ENCODE data around the gene SLC9A6. TPM values are rescaled to one million over a fixed set of nuclear protein-coding genes. Genes with fewer than 3 reads are reported as not detected.

The SLC9A6 gene
- total and polyA plus RNA-seq, 10 of the 15 experiments (the other 5 are each of a cell fraction or from before 2014, with no cell fraction given) = 4.5 to 14.6 (median 10.7) TPM

DNA sequence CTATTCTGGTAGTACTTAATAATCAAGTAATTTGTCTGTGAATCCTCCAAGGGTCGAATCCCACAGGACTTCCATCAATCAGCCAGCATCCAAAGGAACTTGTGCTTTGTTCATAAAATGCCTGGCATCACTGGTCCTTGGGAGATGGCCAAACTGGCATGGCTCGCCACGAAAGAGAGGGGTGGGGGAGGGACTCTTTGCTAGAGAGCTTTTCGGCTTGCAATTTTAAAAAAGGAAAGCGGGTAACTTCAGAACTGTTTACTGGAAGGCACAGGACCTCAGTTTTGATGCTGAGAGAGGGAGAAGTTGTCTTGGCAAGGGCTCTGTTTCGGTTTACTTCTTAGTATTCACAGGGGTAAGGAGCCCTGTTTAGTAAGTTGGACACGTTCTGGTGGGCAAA, 82.7 kb downstream of the SLC9A6 start (continued):
- TF ChIP-seq, protein P1, sequence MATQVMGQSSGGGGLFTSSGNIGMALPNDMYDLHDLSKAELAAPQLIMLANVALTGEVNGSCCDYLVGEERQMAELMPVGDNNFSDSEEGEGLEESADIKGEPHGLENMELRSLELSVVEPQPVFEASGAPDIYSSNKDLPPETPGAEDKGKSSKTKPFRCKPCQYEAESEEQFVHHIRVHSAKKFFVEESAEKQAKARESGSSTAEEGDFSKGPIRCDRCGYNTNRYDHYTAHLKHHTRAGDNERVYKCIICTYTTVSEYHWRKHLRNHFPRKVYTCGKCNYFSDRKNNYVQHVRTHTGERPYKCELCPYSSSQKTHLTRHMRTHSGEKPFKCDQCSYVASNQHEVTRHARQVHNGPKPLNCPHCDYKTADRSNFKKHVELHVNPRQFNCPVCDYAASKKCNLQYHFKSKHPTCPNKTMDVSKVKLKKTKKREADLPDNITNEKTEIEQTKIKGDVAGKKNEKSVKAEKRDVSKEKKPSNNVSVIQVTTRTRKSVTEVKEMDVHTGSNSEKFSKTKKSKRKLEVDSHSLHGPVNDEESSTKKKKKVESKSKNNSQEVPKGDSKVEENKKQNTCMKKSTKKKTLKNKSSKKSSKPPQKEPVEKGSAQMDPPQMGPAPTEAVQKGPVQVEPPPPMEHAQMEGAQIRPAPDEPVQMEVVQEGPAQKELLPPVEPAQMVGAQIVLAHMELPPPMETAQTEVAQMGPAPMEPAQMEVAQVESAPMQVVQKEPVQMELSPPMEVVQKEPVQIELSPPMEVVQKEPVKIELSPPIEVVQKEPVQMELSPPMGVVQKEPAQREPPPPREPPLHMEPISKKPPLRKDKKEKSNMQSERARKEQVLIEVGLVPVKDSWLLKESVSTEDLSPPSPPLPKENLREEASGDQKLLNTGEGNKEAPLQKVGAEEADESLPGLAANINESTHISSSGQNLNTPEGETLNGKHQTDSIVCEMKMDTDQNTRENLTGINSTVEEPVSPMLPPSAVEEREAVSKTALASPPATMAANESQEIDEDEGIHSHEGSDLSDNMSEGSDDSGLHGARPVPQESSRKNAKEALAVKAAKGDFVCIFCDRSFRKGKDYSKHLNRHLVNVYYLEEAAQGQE (IDR thresholded peaks at IDR 0.05; ENCODE audit: low read depth, low read length) = no peak
- TF ChIP-seq HDAC6 (IDR thresholded peaks at IDR 0.05; ENCODE audit: unreplicated experiment) (no peak), MEF2B (IDR thresholded peaks at IDR 0.05; ENCODE audit: partially characterized antibody, poor library complexity, severe bottlenecking) (no peak), EED (IDR thresholded peaks at IDR 0.05; ENCODE audit: low read depth) (no peak), ZNF274 (IDR thresholded peaks at IDR 0.05; ENCODE audit: insufficient read depth, insufficient read length) (no peak), WRNIP1 (IDR thresholded peaks at IDR 0.05; ENCODE audit: borderline replicate concordance, low read depth, low read length) (no peak)

DNA sequence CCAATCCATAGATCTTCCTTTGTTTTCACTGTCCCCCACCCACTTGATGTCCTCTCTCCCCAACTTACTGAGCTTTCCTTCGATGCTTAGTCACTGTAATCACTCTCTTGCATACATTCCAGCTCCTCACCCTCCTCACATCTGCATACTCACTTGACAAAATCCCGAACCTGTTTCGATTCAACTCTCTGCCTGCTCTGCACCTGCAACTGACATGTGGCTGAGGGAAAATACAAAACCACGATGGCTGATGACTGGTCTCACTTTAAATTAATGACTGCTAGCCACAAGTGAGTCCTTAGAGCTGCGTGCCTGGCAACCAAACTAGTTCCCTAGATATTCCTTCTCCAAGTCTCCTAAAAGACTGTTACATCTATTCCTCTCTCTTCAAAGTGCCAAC, 91.7 kb downstream of the SLC9A6 start:
- TF ChIP-seq NR2C1 (IDR thresholded peaks at IDR 0.05) = no peak
- no peak for TF ChIP-seq SPI1 (IDR thresholded peaks at IDR 0.05; ENCODE audit: borderline replicate concordance, insufficient read depth, low read depth, low read length)
- TF ChIP-seq RBBP5 (conservative IDR thresholded peaks at IDR 0.05) = no peak
- TF ChIP-seq STAT3 (IDR thresholded peaks at IDR 0.05; ENCODE audit: low read depth, low read length) = no peak
- no peak for TF ChIP-seq ZNF217 (IDR thresholded peaks at IDR 0.05)
- no peak for TF ChIP-seq MTA2 (IDR thresholded peaks at IDR 0.05; ENCODE audit: low read depth)
- no peak for TF ChIP-seq ETV6 (conservative IDR thresholded peaks at IDR 0.05 in 1 of 2, IDR thresholded peaks at IDR 0.05 in 1 of 2; ENCODE audit: borderline replicate concordance in 1 of 2, low read depth in 1 of 2)
- TF ChIP-seq JUND (IDR thresholded peaks at IDR 0.05; ENCODE audit: low read depth, low read length) = no peak
- in situ Hi-C loops (cut with MboI) = no loop called here

More for the DNA sequence above, 91.7 kb downstream of the SLC9A6 start:
- DNase-seq (ENCODE audit: low read depth, low spot score) = no peak
- ATAC-seq = no peak
- intact Hi-C loops (cut with micrococcal nuclease; ENCODE audit: unreplicated experiment) = no loop called here
- ChIA-PET SMC1A (ENCODE audit: uncharacterized antibody, unreplicated experiment) (interaction anchor here (1.3 kb wide), 1 partner anchor 48 kb away, joined by 3 read pairs; no protein-coding TSS in a partner anchor), CTCF (no interaction called here), RAD21 (ENCODE audit: unreplicated experiment) (no interaction called here), POLR2A (no interaction called here)
- no peaks in the 10 kb centered on the region for H3K36me3 ChIP-seq (ENCODE audit: control insufficient read depth in 2 of 2, insufficient read depth in 2 of 2, low read length in 1 of 2)
- no peak overlapping the region for H3K4me2 ChIP-seq (ENCODE audit: control insufficient read depth, insufficient read depth)
- H2AFZ ChIP-seq (ENCODE audit: control insufficient read depth, low read depth, low read length) = no peak overlapping the region
- H3K27ac ChIP-seq (ENCODE audit: control insufficient read depth, insufficient read depth) = no peak overlapping the region
- FAIRE-seq = no peak
- 3% methylated on average over 5 of the region's 5 CpGs for WGBS (ENCODE audit: insufficient coverage, insufficient replicate concordance, low lambda C conversion rate, missing lambda C conversion rate)
- no peak overlapping the region for H3K4me3 ChIP-seq
- H3K79me2 ChIP-seq (ENCODE audit: control insufficient read depth, insufficient read depth, low read length) = no peaks in the 10 kb centered on the region
- no peaks in the 10 kb centered on the region for H4K20me1 ChIP-seq (ENCODE audit: control insufficient read depth, insufficient read depth)
- H3K9ac ChIP-seq (ENCODE audit: control insufficient read depth, insufficient read depth, low read length) = no peak overlapping the region
- no peaks in the 10 kb centered on the region for H3K4me1 ChIP-seq (ENCODE audit: control insufficient read depth, insufficient read depth, low read length)
- no peaks in the 10 kb centered on the region for H3K9me3 ChIP-seq (replicated peaks; ENCODE audit: control insufficient read depth, insufficient read depth, low read length)
- BruUV-seq (replicated peaks) = no TSS peak
- no peaks in the 10 kb centered on the region; a peak in 1 of 4 replicates for H3K27me3 ChIP-seq (replicated peaks in 1 of 2; ENCODE audit: control insufficient read depth in 2 of 2, insufficient read depth in 2 of 2, low read length in 1 of 2)

All from GM12878 (cell line).